Stimulated activated CD8-positive, alpha-beta memory T cell treated with anti-CD3 and anti-CD28 coated beads, Interleukin-2, amount 100 ng/mL, for 48 hours (primary cell): ENCODE measurements around the gene FHOD3.
"Not testable (repeated sequence)": the region's sequence is repeated elsewhere in the genome, so short reads cannot be mapped to it uniquely, and the experiment has no call there.

Experiments
- DNase-seq, 2 donors: peaks; one replicate each; pipeline ENCODE4 v3.0.0-alpha.2; 2020; ENCODE audit warnings: low read depth in 2 of 2

Gene FHOD3

GRCh38 chr18:36547544-36547943 lies 250.0 kb downstream of the FHOD3 start:
- DNase-seq = no peak

- DNase-seq = not testable (repeated sequence)
These were observed 253.8 kb downstream of the FHOD3 start for GRCh38 chr18:36551274-36551673.

GRCh38 chr18:36558234-36558633 lies 260.7 kb downstream of the FHOD3 start:
- no peak for DNase-seq

- no peak for DNase-seq
These were observed 261.8 kb downstream of the FHOD3 start for GRCh38 chr18:36559149-36559857.

GRCh38 chr18:36560187-36560586 lies 262.7 kb downstream of the FHOD3 start:
- DNase-seq = no peak

- DNase-seq = no peak
These were observed 263.5 kb downstream of the FHOD3 start for GRCh38 chr18:36561046-36561445.

- no peak for DNase-seq
These were observed 267.3 kb downstream of the FHOD3 start for GRCh38 chr18:36564841-36565240.

GRCh38 chr18:36567800-36568199 lies 270.3 kb downstream of the FHOD3 start:
- no peak for DNase-seq

- no peak for DNase-seq
These were observed 271.0 kb downstream of the FHOD3 start for GRCh38 chr18:36568487-36568886.

GRCh38 chr18:36572135-36572856 lies 274.8 kb downstream of the FHOD3 start:
- no peak for DNase-seq

GRCh38 chr18:36576339-36576738 lies 278.8 kb downstream of the FHOD3 start:
- no peak for DNase-seq

- no peak for DNase-seq
These were observed 281.6 kb downstream of the FHOD3 start for GRCh38 chr18:36578871-36579710.

- no peak for DNase-seq
These were observed 282.8 kb downstream of the FHOD3 start for GRCh38 chr18:36580266-36580665.

- no peak for DNase-seq
These were observed 283.6 kb downstream of the FHOD3 start for GRCh38 chr18:36580874-36581750.

GRCh38 chr18:36582988-36583745 lies 285.7 kb downstream of the FHOD3 start:
- no peak for DNase-seq

- DNase-seq = no peak
These were observed 292.5 kb downstream of the FHOD3 start for GRCh38 chr18:36589857-36590543.

- no peak for DNase-seq
These were observed 293.4 kb downstream of the FHOD3 start for GRCh38 chr18:36590621-36591580.

- DNase-seq = no peak
These were observed 294.8 kb downstream of the FHOD3 start for GRCh38 chr18:36592282-36592681.

- no peak for DNase-seq
These were observed 295.5 kb downstream of the FHOD3 start for GRCh38 chr18:36593001-36593400.
